ENCODE data around the gene RPL11.
A peak's percentile ranks its signal among the peaks of the same experiment; 100 is the strongest.
"Not testable (repeated sequence)": the region's sequence is repeated elsewhere in the genome, so short reads cannot be mapped to it uniquely, and the experiment has no call there.

RPL11 gene

GRCh38 chr1:23687680-23688079 lies 3.9 kb upstream of the RPL11 start:
- DNase-seq: not testable (repeated sequence)

- peak; percentile 52 for DNase-seq
These were observed 3.3 kb upstream of the RPL11 start for GRCh38 chr1:23688281-23688680.

- peak; percentile 43 for DNase-seq
These were observed 784 bp downstream of the RPL11 start for GRCh38 chr1:23692308-23692871.

- DNase-seq: no peak
These were observed 2.0 kb downstream of the RPL11 start for GRCh38 chr1:23693599-23693998.

- no peak for DNase-seq
These were observed 2.8 kb downstream of the RPL11 start for GRCh38 chr1:23694371-23694770.

- DNase-seq: no peak
These were observed 4.1 kb downstream of the RPL11 start for GRCh38 chr1:23695667-23696066.

- DNase-seq: no peak
These were observed 4.9 kb downstream of the RPL11 start for GRCh38 chr1:23696335-23696989.

GRCh38 chr1:23698466-23698865 lies 6.9 kb downstream of the RPL11 start:
- DNase-seq: no peak

- DNase-seq: no peak
These were observed 7.9 kb downstream of the RPL11 start for GRCh38 chr1:23699280-23700179.

GRCh38 chr1:23701310-23701709 lies 9.7 kb downstream of the RPL11 start:
- DNase-seq: no peak

- DNase-seq: no peak
These were observed 10.4 kb downstream of the RPL11 start for GRCh38 chr1:23701996-23702395.

- DNase-seq: no peak
These were observed 13.4 kb downstream of the RPL11 start for GRCh38 chr1:23704834-23705495.

- DNase-seq: no peak
These were observed 17.6 kb downstream of the RPL11 start for GRCh38 chr1:23709229-23709628.

- peak; percentile 79 for DNase-seq
These were observed 26.9 kb downstream of the RPL11 start for GRCh38 chr1:23718482-23718881.

GRCh38 chr1:23719162-23719820 lies 27.7 kb downstream of the RPL11 start:
- DNase-seq: peak; percentile 35

- no peak for DNase-seq
These were observed 28.8 kb downstream of the RPL11 start for GRCh38 chr1:23720256-23720995.

- DNase-seq: no peak
These were observed 31.0 kb downstream of the RPL11 start for GRCh38 chr1:23722652-23723051.

- DNase-seq: no peak
These were observed 35.1 kb downstream of the RPL11 start for GRCh38 chr1:23726686-23727085.

GRCh38 chr1:23727362-23727811 lies 35.8 kb downstream of the RPL11 start:
- DNase-seq: peak; percentile 82

- DNase-seq: no peak
These were observed 41.0 kb downstream of the RPL11 start for GRCh38 chr1:23732363-23733224.

- DNase-seq: not testable (repeated sequence)
These were observed 41.7 kb downstream of the RPL11 start for GRCh38 chr1:23733281-23733680.
